ENCODE data around the gene C1QL2. TPM values are rescaled to one million over a fixed set of nuclear protein-coding genes. Genes with fewer than 3 reads are reported as not detected.

The C1QL2 gene
- total RNA-seq, 2 donors from 2014 or later = not detected

DNA sequence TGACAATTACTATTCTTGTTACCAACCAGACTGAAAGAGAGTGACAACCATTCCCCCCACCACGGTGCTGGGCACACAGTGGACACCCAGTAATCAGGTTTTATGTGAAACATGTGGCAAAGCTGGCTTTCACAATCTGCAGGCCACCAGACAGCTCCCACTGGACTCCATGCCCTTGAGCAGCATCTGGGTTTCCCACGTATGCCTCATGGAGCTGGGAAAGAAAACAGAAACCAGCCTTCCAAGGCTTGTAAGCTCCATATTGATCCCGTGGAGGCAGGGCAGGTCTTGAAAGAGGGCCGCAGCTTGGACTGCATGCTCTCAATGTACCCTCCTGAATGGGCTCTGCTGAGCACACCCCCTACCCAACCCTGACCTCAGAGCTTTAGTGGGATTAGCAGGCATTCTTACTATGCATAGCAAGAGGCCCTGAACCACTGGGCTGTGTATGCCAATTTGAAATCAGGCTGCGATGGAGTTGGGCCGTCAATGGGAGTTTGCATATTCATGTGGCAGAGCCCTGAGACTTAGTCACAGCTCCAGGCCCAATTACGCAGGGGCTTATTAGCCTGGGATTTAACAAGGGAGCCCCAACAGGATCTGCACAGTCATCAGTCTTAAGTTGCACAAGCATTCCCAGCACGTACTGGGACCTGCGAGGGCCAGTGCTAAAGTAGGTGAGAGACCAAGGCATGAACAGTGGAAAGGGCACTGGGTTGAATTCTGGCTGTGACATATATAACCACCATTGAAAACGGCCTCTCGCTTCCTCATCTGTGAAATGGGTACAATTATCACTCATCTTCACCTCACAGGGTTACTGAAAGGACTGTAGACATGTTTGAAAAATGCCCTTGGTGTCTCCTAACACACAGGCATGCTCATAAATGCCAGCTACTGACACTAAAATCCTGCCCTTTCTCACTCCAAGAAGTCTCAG lies 10.5 kb downstream of the C1QL2 start:
- no peak for ATAC-seq (replicated peaks in 1 of 2)
- Mint-ChIP-seq H3K9me3 (no peaks in the 10 kb centered on the region), H3K4me1 (ENCODE audit: low read depth) (no peaks in the 10 kb centered on the region), H3K36me3 (ENCODE audit: insufficient read depth in 2 of 2) (no peaks in the 10 kb centered on the region), H3K27ac (no peak overlapping the region), H3K27me3 (ENCODE audit: low read depth) (peaks cover 23% of the 10 kb centered on the region), H3K4me3 (no peak overlapping the region)
- DNase-seq = no peak

DNA sequence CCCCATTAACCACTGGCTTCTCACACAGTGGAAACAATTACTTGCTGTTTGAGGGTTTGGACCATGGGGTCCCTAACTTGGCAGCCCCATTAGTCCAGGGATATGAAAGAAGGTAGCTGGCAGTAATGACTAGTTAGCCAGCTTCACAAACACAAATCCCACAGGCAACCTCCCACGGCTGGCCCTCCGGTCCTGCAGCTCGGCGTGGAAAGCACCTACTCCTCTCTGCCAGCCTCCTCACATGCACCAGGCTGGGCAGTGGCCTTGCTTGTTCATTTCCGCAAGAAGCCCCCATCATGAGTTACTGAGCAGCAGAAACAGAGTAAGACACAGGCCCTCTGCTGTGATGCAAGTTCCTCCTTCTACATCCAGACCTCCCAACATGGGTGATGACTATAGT lies 13.7 kb downstream of the C1QL2 start:
- H3K4me1 Mint-ChIP-seq (ENCODE audit: low read depth) = no peaks in the 10 kb centered on the region

DNA sequence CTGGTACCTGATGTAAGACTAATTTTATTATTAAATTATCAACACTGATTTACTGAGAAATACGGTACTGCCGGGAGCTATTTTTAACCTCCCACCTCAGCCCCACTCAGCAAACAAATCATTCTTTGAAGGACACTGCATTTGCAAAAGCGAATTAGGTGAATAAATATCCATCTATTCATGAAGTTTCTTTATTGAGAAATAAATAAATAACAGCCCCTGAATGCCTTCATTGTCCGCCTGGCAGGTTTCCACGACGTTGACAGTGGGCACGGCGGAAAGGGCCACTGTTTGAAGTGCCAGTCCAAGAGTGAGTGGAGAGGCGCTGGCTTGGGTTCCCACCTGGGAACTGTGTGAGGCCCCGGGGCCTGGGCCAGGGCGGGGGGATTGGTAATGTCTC lies 15.7 kb downstream of the C1QL2 start:
- H3K4me3 Mint-ChIP-seq = no peak overlapping the region
- peaks cover 12% of the 10 kb centered on the region for H3K27me3 Mint-ChIP-seq (ENCODE audit: low read depth)
- DNase-seq (no peak), ATAC-seq (replicated peaks in 1 of 2) (no peak)
- H3K9me3 Mint-ChIP-seq = no peaks in the 10 kb centered on the region
- no peak overlapping the region for H3K27ac Mint-ChIP-seq
- no peaks in the 10 kb centered on the region for H3K36me3 Mint-ChIP-seq (ENCODE audit: insufficient read depth in 2 of 2)
- H3K4me1 Mint-ChIP-seq (ENCODE audit: low read depth) = no peaks in the 10 kb centered on the region

More for the DNA sequence above, 13.7 kb downstream of the C1QL2 start:
- Mint-ChIP-seq H3K9me3 (no peaks in the 10 kb centered on the region), H3K27ac (no peak overlapping the region), H3K4me3 (no peak overlapping the region), H3K27me3 (ENCODE audit: low read depth) (peaks cover 8% of the 10 kb centered on the region), H3K36me3 (ENCODE audit: insufficient read depth in 2 of 2) (no peaks in the 10 kb centered on the region)
- ATAC-seq (replicated peaks in 1 of 2) (no peak), DNase-seq (no peak)

GRCh38 chr2:119137502-119137901 lies 21.0 kb downstream of the C1QL2 start:
- DNase-seq (no peak), ATAC-seq (replicated peaks in 1 of 2) (no peak)
- H3K27ac Mint-ChIP-seq = no peak overlapping the region
- no peaks in the 10 kb centered on the region for H3K36me3 Mint-ChIP-seq (ENCODE audit: insufficient read depth in 2 of 2)
- no peak overlapping the region for H3K4me3 Mint-ChIP-seq
- H3K27me3 Mint-ChIP-seq (ENCODE audit: low read depth) = peaks cover 8% of the 10 kb centered on the region
- H3K4me1 Mint-ChIP-seq (ENCODE audit: low read depth) = no peaks in the 10 kb centered on the region
- H3K9me3 Mint-ChIP-seq = no peaks in the 10 kb centered on the region

DNA sequence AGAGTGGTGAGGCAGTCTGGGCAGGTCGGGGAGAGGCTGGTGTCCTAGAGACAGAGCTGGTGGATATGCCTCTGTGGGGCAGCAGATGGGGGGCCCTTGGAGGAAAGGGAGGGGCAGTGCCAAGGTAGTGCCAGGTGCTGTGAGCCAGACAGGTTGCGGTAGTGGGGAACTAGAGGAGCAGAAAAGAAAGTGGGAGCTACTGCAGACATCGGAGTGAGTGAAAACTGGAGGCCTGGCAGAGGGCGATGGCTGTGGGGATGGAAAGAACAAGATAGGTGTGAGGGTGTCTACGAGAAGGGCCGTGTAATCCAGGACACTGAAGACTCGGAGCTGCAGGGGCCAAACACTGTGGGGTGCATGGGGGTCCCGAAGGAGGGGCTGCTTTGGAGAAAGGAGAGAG lies 21.7 kb downstream of the C1QL2 start:
- H3K36me3 Mint-ChIP-seq (ENCODE audit: insufficient read depth in 2 of 2) = no peaks in the 10 kb centered on the region
- H3K4me1 Mint-ChIP-seq (ENCODE audit: low read depth) = no peaks in the 10 kb centered on the region
- H3K9me3 Mint-ChIP-seq = no peaks in the 10 kb centered on the region
- ATAC-seq (replicated peaks in 1 of 2) = no peak
- peaks cover 8% of the 10 kb centered on the region for H3K27me3 Mint-ChIP-seq (ENCODE audit: low read depth)
- DNase-seq = no peak
- H3K4me3 Mint-ChIP-seq = no peak overlapping the region
- H3K27ac Mint-ChIP-seq = no peak overlapping the region

- H3K36me3 Mint-ChIP-seq (ENCODE audit: insufficient read depth in 2 of 2) = no peaks in the 10 kb centered on the region
- H3K27ac Mint-ChIP-seq = no peak overlapping the region
- peaks cover 8% of the 10 kb centered on the region for H3K27me3 Mint-ChIP-seq (ENCODE audit: low read depth)
- H3K4me1 Mint-ChIP-seq (ENCODE audit: low read depth) = no peaks in the 10 kb centered on the region
- no peak overlapping the region for H3K4me3 Mint-ChIP-seq
- no peak for DNase-seq
- ATAC-seq (replicated peaks in 1 of 2) = no peak
- no peaks in the 10 kb centered on the region for H3K9me3 Mint-ChIP-seq
Observed at GRCh38 chr2:119136093-119136492, 22.5 kb downstream of the C1QL2 start.

GRCh38 chr2:119134775-119135174 lies 23.8 kb downstream of the C1QL2 start:
- ATAC-seq (replicated peaks in 1 of 2) = no peak
- Mint-ChIP-seq H3K4me1 (ENCODE audit: low read depth) (no peaks in the 10 kb centered on the region), H3K4me3 (no peak overlapping the region), H3K27ac (no peak overlapping the region), H3K36me3 (ENCODE audit: insufficient read depth in 2 of 2) (no peaks in the 10 kb centered on the region), H3K9me3 (no peaks in the 10 kb centered on the region), H3K27me3 (ENCODE audit: low read depth) (peaks cover 10% of the 10 kb centered on the region)
- no peak for DNase-seq

DNA sequence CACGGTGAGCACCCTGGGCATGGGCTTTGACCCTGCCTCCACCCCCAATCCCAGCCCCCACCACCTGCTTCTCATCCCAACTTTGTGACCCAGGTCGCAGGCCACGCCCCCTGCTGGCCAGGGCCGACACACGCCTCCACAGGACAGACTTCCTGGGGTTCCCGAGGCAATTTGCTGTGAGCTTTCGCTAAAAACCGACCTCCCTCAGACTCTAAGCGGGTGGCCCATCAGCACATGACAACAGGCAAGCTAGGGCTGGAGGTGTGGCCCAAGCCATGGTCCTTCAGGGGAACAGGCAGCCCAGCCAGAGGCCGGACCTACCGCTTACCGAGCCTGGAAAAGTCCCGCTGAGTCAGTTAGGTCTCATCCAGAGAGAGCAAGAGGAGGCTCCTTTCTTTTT lies 31.9 kb downstream of the C1QL2 start:
- ATAC-seq (replicated peaks in 1 of 2) (no peak), DNase-seq (peak; percentile 27 to 39)
- Mint-ChIP-seq H3K9me3 (no peaks in the 10 kb centered on the region), H3K4me3 (peak overlapping the region in 1 of 2 donors; percentile 13), H3K4me1 (ENCODE audit: low read depth) (no peaks in the 10 kb centered on the region), H3K27me3 (ENCODE audit: low read depth) (peaks cover 23% of the 10 kb centered on the region), H3K36me3 (ENCODE audit: insufficient read depth in 2 of 2) (no peaks in the 10 kb centered on the region), H3K27ac (no peak overlapping the region)

- Mint-ChIP-seq H3K27ac (no peak overlapping the region), H3K36me3 (ENCODE audit: insufficient read depth in 2 of 2) (no peaks in the 10 kb centered on the region), H3K4me3 (no peak overlapping the region), H3K4me1 (ENCODE audit: low read depth) (no peaks in the 10 kb centered on the region), H3K9me3 (no peaks in the 10 kb centered on the region), H3K27me3 (ENCODE audit: low read depth) (peaks cover 17% of the 10 kb centered on the region)
- ATAC-seq (replicated peaks in 1 of 2) (no peak), DNase-seq (no peak)
Observed at GRCh38 chr2:119123389-119123788, 35.2 kb downstream of the C1QL2 start.

DNA sequence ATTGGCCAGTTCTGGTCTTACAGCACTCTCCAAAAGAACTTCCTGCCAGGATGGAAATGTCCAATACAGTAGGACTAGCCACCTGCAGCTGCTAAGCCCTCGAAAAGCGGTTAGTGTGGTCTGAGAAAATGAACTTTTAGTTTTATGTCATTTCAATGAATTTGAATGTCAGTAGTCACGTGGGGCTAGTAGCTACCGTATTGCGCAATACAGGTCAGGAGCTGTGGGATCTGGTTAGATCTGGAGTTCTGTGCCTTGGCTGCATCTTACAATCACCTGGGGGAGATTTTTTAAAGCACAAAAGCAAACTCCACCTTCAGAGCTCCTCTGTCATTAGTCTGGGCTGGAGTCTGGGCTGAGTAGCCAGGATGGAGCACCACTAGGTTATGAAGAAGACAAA lies 35.9 kb downstream of the C1QL2 start:
- ATAC-seq (replicated peaks in 1 of 2) = no peak
- Mint-ChIP-seq H3K4me3 (no peak overlapping the region), H3K4me1 (ENCODE audit: low read depth) (no peaks in the 10 kb centered on the region), H3K27ac (no peak overlapping the region), H3K9me3 (no peaks in the 10 kb centered on the region), H3K27me3 (ENCODE audit: low read depth) (peaks cover 17% of the 10 kb centered on the region), H3K36me3 (ENCODE audit: insufficient read depth in 2 of 2) (no peaks in the 10 kb centered on the region)
- no peak for DNase-seq

DNA sequence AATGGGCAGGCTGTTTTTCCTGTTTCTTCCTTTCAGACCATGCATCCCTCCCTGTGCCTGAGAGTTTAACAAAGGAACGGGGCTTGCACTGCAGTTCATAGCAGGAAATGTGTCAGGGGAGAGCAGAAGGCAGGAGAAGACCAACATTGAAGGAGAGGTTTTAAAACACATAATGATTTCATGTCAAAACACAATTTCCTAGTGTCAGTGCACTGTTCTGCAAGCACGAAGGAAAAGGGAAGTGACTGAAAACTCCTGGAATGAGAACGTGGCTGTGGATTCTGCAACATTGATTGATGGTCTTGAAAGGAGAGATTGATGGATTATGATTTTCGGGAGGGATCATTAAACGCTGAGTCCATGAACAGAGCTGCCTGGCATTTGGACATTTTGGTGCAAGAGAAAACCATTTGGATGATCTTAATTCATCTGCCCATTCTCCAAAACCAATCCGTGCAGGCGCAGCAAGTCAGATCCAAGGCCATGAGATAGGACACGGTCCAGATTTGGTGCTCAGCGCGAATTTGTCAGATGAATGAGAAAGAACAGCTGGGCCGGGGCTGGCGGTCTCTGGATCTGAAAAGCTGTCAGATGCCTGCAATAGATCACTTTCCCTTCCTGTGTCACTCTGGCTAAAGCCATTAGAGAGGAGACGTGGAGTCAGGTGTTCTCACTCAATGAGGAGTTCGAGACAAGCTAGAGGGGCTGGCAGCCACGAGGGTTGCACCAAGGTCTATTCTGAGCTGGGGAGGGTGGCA lies 38.4 kb downstream of the C1QL2 start:
- no peak overlapping the region for H3K4me3 Mint-ChIP-seq
- no peak for DNase-seq
- no peak overlapping the region for H3K27ac Mint-ChIP-seq
- no peaks in the 10 kb centered on the region for H3K4me1 Mint-ChIP-seq (ENCODE audit: low read depth)
- no peak for ATAC-seq (replicated peaks in 1 of 2)
- no peaks in the 10 kb centered on the region for H3K36me3 Mint-ChIP-seq (ENCODE audit: insufficient read depth in 2 of 2)
- H3K9me3 Mint-ChIP-seq = no peaks in the 10 kb centered on the region
- peaks cover 9% of the 10 kb centered on the region for H3K27me3 Mint-ChIP-seq (ENCODE audit: low read depth)

- DNase-seq = no peak
Observed at GRCh38 chr2:119119076-119119785, 39.3 kb downstream of the C1QL2 start.

More at GRCh38 chr2:119119076-119119785, 39.3 kb downstream of the C1QL2 start:
- Mint-ChIP-seq H3K27me3 (ENCODE audit: low read depth) (peaks cover 10% of the 10 kb centered on the region), H3K36me3 (ENCODE audit: insufficient read depth in 2 of 2) (no peaks in the 10 kb centered on the region), H3K4me3 (no peak overlapping the region), H3K27ac (no peak overlapping the region), H3K9me3 (no peaks in the 10 kb centered on the region), H3K4me1 (ENCODE audit: low read depth) (no peaks in the 10 kb centered on the region)
- no peak for ATAC-seq (replicated peaks in 1 of 2)
